Lower lobe of right lung (tissue), 2 donors: ENCODE data around the gene CASZ1. TPM values are rescaled to one million over a fixed set of nuclear protein-coding genes. Genes with fewer than 3 reads are reported as not detected.

Experiments
- ATAC-seq, 2 donors: fragments of 200-7000 bp; cut with Tn5 transposase; one replicate each; pipeline ENCODE4 v1.9.1; 2020 to 2022; ENCODE audit warnings: mild to moderate bottlenecking in 2 of 2, moderate library complexity in 2 of 2
- DNase-seq: peaks from one replicate; pipeline ENCODE4 v3.0.0-alpha.2; 2020
- H3K27ac ChIP-seq: fragments of 200-600 bp; one replicate; pipeline ENCODE4 v1.8.0; 2022
- H3K27me3 ChIP-seq: fragments of 200-600 bp; one replicate; pipeline ENCODE4 v1.8.0; 2022; ENCODE audit warnings: low read depth
- H3K36me3 ChIP-seq: fragments of 200-600 bp; one replicate; pipeline ENCODE4 v1.8.0; 2022; ENCODE audit warnings: mild to moderate bottlenecking
- H3K4me1 ChIP-seq: fragments of 200-600 bp; one replicate; pipeline ENCODE4 v1.8.0; 2022
- H3K4me3 ChIP-seq: fragments of 200-600 bp; one replicate; pipeline ENCODE4 v1.8.0; 2022; ENCODE audit warnings: mild to moderate bottlenecking
- H3K9me3 ChIP-seq: fragments of 200-600 bp; one replicate; pipeline ENCODE4 v1.8.0; 2022
- CTCF ChIP-seq: fragments of 200-600 bp; IDR thresholded peaks from one replicate; pipeline ENCODE4 v1.8.0; 2022; ENCODE audit warnings: antibody characterized with exemption, mild to moderate bottlenecking
- intact Hi-C: fragments of 100-400 bp; cut with DNase I; formaldehyde crosslinking; loops from one replicate; pipeline ENCODE4 v1.11.0; 2022
- total RNA-seq: library from RNA; stranded (reverse); fragmentation: NEBNext Ultra II Directional; extraction: Animal tissue kit (Norgen Biotek cat#: 25700); gene quantifications from one replicate; pipeline ENCODE4 v1.2.1, GENCODE V29; 2021
- donor health status: DM: no; HTN: yes; CAD: no; lungs with severe emphysema.

CASZ1 gene
- total RNA-seq, 1 donor from 2014 or later: 47.5 TPM

DNA sequence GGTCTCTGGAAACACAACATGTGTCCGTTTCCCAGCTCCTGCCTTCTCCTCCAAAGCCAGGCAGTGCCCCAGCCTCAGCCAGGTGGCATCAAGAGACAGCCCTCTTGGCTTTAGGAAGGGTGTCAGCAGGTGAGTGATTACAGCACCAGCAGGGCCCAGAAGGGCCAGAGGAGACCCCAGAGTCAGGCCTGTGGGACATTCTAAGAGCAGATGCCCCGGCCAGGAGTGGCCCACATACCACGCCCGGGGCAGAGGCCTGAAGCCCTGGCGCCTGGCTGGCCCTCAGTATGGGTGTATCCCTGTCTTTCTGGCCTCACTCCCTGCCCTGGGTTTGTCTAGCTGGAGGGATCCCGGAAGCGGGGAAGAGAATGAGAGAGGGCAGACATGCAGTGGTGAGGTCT is 109.2 kb downstream of the CASZ1 start:
- no peaks in the 10 kb centered on the region for H3K36me3 ChIP-seq
- H3K4me3 ChIP-seq: no peak overlapping the region
- H3K4me1 ChIP-seq: peaks cover 94% of the 10 kb centered on the region
- H3K27me3 ChIP-seq: no peaks in the 10 kb centered on the region
- H3K9me3 ChIP-seq: no peaks in the 10 kb centered on the region
- no peak for DNase-seq
- intact Hi-C loops: no loop called here
- peak; percentile 4 to 10 for ATAC-seq
- no peak for TF ChIP-seq CTCF
- H3K27ac ChIP-seq: peak overlapping the region; percentile 80

- ATAC-seq (peak; percentile 52 to 53), DNase-seq (no peak)
- Histone ChIP-seq H3K4me1 (peaks cover 94% of the 10 kb centered on the region), H3K36me3 (no peaks in the 10 kb centered on the region), H3K27me3 (no peaks in the 10 kb centered on the region), H3K9me3 (no peaks in the 10 kb centered on the region), H3K27ac (peak overlapping the region; percentile 80), H3K4me3 (no peak overlapping the region)
- TF ChIP-seq CTCF: peak; percentile 18
- intact Hi-C loops: no loop called here
Observed at GRCh38 chr1:10686404-10687040, 109.9 kb downstream of the CASZ1 start.

- no peak for TF ChIP-seq CTCF
- H3K27me3 ChIP-seq: no peaks in the 10 kb centered on the region
- no peak overlapping the region for H3K4me3 ChIP-seq
- intact Hi-C loops: no loop called here
- peak overlapping the region; percentile 80 for H3K27ac ChIP-seq
- H3K9me3 ChIP-seq: no peaks in the 10 kb centered on the region
- DNase-seq: no peak
- peak; percentile 50 to 71 for ATAC-seq
- peaks cover 95% of the 10 kb centered on the region for H3K4me1 ChIP-seq
- H3K36me3 ChIP-seq: no peaks in the 10 kb centered on the region
Observed at GRCh38 chr1:10685808-10686403, 110.5 kb downstream of the CASZ1 start.

DNA sequence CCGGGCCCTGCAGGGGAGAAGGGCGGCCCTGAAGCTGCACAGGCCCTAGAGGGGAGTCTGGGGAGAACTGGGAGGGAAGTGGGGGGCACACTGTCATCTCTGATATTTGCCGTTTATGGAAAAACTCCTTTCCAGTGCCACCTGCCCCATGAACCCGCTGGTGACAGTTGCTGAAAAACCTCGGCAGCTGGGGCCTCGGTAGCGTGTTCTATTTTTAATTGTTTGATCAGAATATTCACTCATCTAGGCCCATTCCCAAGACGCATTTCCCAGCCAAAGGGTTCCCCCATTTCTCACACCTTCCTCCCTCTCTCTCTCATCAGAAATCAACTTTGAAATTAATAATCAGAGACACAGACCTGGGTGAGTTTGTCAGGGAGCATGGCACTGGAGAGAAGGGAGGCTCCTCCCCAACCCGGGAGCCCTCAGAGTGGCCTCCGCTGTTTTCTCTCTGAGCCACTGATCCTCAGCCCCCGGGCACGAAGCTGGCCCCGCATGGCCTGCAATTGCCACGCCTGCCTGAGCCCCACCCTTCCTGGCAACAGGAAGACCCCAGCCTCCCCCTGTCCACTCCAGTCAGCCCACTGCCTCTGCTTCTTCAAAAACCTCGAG is 111.1 kb downstream of the CASZ1 start:
- Histone ChIP-seq H3K4me3 (no peak overlapping the region), H3K36me3 (no peaks in the 10 kb centered on the region), H3K27ac (peak overlapping the region; percentile 80), H3K4me1 (peaks cover 97% of the 10 kb centered on the region), H3K9me3 (no peaks in the 10 kb centered on the region), H3K27me3 (no peaks in the 10 kb centered on the region)
- TF ChIP-seq CTCF: no peak
- no peak for DNase-seq
- intact Hi-C loops: no loop called here
- ATAC-seq: no peak

- no peak for TF ChIP-seq CTCF
- peak overlapping the region; percentile 80 for H3K27ac ChIP-seq
- DNase-seq (no peak), ATAC-seq (no peak)
- H3K9me3 ChIP-seq: no peaks in the 10 kb centered on the region
- intact Hi-C loops: no loop called here
- no peaks in the 10 kb centered on the region for H3K36me3 ChIP-seq
- no peak overlapping the region for H3K4me3 ChIP-seq
- no peaks in the 10 kb centered on the region for H3K27me3 ChIP-seq
- H3K4me1 ChIP-seq: peaks cover 97% of the 10 kb centered on the region
Observed at GRCh38 chr1:10684221-10684620, 112.2 kb downstream of the CASZ1 start.
